Left ventricle myocardium superior (tissue), 1 donor: Measurements from ENCODE around the gene TPM4. TPM values are rescaled to one million over a fixed set of nuclear protein-coding genes. Genes with fewer than 3 reads are reported as not detected.

Experiments
- ATAC-seq: fragments of 200-7000 bp; cut with Tn5 transposase; one replicate; pipeline ENCODE4 v1.9.1; 2020; ENCODE audit warnings: mild to moderate bottlenecking, moderate library complexity
- DNase-seq: peaks from one replicate; pipeline ENCODE4 v3.0.0-alpha.2; 2020
- intact Hi-C: fragments of 100-400 bp; cut with micrococcal nuclease; formaldehyde crosslinking; loops from one replicate; pipeline ENCODE4 v1.11.0; 2022
- total RNA-seq: library from RNA; stranded (reverse); fragmentation: NEBNext Ultra II Directional; extraction: Animal tissue kit (Norgen Biotek cat#: 25700); gene quantifications from one replicate; pipeline ENCODE4 v1.2.1, GENCODE V29; 2021
- donor health status: DM: no; HTN: yes; CAD: no; lungs with severe emphysema.

TPM4 gene
- total RNA-seq, 1 donor from 2014 or later, result 72.6 TPM

DNA sequence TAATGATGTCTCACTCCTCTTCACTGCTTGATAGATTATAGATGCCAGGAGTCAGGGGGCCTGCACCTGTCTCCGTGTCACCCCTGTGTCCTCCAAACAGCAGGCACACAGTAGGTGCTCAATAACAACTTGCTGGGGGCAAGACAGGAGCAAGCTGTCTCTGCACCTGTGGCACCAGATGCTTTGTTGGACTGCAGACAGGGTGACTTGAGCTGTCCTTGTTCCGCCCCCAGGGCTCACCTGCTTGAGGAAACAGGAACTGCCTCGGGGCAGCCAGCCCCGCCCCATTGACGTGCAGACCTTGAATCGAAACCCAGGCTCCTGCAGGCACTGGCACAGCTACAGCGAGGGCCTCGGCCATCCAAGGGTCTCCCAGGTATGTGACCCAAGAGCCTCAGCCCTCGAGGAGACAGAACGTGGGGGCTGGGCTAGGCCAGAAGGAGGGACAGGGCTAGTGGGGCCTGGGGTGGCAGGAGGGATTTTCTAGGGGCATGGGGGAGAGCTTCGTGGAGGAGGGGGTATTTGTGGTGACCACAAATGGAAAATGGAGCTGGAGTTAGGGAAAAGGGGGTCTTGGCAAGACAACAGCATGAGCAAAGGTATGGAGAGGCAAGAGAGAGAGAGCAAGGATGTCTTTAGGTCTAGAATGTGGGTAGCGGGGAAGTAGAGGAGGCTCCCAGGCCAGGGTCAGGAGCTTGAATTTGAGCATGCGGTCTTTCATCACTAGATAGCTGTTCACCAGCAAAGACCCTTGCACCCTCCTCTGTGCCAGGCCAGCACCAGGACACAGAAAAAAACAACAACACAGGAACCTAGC lies 67.3 kb downstream of the TPM4 start, which contains the start of gene HSH2D:
HSH2D (plus strand) TSS at position 287 of the 817 bp plus-strand sequence. CDS start 5,066 bp downstream, outside the sequence.
- intact Hi-C loops, result no loop called here
- ATAC-seq (peak; percentile 46), DNase-seq (peak; percentile 60)

DNA sequence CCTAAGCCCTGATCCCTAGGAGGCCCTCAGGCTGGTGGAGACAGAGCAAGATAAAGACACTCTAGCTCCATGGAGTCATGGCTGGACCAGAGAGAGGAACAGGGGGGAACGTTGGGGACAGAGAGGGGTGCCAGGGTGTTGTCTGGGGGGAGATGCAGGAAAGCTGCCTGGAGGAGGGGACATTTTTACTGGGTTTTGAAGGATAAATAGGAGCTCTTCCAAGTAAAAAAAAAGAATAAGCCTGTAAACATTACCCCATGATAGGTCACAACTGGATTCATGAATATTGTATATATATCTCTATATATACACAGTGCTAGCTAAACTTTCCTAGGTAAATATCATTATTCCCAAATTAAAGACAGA lies 67.9 kb downstream of the TPM4 start:
- no peak for ATAC-seq
- intact Hi-C loops, result no loop called here
- no peak for DNase-seq

DNA sequence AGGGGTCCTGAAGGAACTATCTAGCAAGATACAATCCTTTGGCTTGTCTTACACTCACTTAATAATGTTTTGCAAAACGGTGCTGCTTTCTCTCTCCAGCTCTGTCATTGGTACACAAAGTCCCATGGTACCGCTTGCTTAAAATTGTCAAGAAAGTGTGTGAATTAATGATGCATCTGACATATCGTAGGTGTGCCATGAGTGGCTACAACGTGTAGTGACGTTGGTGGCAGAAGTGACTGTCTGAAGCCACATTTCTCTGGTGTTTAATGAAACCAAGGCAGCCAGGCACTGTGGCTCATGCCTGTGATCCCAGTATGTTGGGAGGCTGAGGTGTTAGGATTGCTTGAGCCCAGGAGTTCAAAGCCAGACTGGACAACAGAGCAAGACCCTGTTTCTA lies 69.8 kb downstream of the TPM4 start:
- intact Hi-C loops, result no loop called here
- no peak for DNase-seq
- no peak for ATAC-seq

DNA sequence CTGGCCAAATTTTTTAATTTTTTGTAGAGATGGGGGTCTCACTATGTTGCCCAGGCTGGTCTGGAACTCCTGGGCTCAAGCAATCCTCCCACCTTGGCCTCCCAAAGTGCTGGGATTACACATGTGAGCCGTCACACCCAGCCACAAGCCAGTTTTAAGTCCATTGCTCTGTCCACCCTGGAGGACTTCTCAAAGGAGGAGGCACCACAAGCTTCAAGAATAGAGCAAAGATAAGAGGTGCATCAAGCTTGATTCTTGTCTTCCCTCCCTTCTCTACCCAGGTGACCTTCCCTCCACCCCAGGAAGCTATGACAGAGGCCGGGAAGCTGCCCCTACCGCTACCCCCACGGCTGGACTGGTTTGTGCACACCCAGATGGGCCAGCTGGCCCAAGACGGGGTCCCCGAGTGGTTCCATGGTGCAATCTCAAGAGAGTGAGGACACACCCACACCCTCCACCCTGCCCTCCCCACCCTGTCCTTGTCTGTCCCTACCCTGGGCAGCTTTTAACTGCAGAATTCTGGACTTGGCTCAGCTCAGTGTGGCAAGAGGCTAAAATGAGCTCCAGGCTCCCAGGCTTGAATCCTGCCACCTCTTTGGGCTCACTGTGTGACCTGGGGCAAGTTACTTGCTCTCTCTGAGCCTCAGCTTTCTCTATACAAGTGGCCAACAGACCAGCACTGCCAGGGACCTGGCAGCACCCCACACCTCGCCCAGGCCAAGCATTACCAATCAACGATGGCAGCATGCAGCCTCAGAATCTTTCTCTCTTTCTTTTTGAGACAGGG lies 72.3 kb downstream of the TPM4 start:
- DNase-seq (no peak), ATAC-seq (no peak)
- intact Hi-C loops, result no loop called here

Other genes with a start within 250 kb of the TPM4 start
- gene CYP4F2, start 178.4 kb upstream of the TPM4 start, total RNA-seq, result not detected
- 0.27 TPM for gene CYP4F11, start 142.0 kb upstream of the TPM4 start, total RNA-seq
- gene OR10H4, start 127.5 kb upstream of the TPM4 start, total RNA-seq, result not detected
- gene RAB8A, start 35.4 kb downstream of the TPM4 start, total RNA-seq, result 16.4 TPM
- 0.37 TPM for gene HSH2D, start 67.2 kb downstream of the TPM4 start, total RNA-seq
- not detected for gene CIB3, start 97.0 kb downstream of the TPM4 start, total RNA-seq
- gene FAM32A, start 108.9 kb downstream of the TPM4 start, total RNA-seq, result 38.8 TPM
- gene AP1M1, start 121.4 kb downstream of the TPM4 start, total RNA-seq, result 39.1 TPM
- gene KLF2, start 248.3 kb downstream of the TPM4 start, total RNA-seq, result 72.1 TPM